HG03139 (cell line): ENCODE data around the gene SYTL5.
"Not testable (repeated sequence)": the region's sequence is repeated elsewhere in the genome, so short reads cannot be mapped to it uniquely, and the experiment has no call there.

Experiments
- ATAC-seq: cut with Tn5 transposase; IDR thresholded peaks from one replicate; pipeline ENCODE4 v1.9.1; 2021; ENCODE audit not compliant: unreplicated experiment

Gene SYTL5

DNA sequence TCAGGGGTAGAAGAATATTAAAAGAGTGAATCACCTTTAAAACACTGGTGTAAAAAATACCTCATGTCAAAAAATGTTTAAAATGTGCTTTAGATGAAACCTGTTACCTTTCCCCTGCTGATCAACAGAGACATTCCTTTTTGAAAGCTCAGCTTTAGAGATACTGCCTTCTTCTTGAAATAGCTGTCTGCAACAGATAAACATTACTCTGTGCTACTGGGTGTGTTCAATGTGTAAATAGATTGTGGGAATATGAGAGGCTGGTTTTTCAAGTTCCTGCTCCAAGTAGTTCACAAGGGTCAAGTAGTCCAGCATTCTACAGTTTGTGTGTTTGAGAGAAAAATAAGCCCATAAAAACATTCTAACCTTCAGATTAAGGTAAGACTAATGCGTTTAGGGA, at the start of gene SYTL5:
TSS of gene SYTL5 (plus strand) at position 263 of the 400 bp plus-strand sequence. CDS start 27,337 bp downstream, outside the sequence.
- ATAC-seq, result no peak

DNA sequence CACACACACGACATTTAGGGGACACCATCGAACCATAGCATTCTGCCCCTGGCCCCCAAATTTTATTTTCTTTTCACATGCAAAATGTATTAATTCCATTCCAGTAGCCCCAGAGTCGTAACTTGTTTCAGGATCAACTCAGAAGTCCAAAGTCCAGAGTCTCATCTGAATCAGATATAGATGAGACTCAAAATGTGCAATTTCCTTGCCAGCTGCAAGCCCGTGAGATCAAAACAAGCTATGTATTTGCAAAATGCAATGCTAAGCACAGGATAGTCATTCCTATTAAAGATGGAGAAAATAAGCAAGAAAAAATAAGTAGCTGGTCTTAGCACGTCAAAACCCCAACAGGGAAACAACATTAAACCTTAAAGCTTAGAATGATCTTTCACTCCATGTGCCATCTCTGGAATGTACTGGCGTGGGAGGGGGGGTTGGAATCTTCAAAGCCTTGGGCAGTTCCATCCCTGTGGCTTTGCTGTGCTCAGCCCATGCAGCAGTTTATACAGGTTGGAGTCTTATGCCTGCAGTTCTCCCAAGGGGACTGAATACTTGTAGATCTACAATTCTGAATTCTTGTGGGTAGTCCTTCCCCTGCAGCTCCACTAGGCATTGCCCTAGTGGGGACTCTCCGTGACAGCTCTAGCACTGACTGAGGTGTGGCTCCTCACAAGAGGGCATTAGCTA, 47.7 kb upstream of the SYTL5 start:
- ATAC-seq, result no peak

DNA sequence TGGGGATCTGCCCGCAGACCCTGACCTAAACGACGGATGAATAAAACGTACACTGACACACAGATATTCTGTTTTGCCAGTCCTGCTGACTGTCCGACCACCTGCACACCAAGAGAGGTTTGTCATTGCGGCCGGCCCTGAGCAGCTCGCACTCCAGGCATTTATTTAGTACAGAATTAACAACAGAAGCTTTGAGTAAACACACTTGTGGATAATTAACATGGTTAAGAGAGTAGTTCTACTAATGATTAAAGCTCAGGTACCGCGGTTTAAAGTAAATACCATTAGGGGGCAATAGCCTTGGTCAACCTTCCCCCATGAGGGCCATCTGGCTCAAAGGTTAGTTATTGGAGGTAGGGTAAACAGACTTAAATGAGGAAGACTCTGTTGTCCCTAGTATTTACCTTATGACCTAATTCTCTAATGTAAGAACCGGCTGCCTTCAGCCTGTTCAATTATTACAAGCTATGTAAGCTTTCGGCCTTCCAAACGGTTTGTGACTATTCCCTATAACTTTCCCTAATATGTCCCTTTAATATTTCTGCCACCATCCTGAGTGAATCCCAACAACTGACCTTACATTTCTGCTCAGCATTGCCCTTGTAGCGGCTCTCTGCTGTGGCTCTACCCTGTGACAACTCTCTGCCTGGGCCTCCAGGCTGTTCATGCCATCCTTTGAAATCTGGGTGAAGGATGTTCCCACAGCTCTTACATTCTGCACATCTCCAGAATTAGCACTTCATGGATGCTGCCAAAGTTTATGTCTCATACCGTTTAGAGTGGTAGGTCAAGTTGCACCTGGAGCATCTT, 46.9 kb upstream of the SYTL5 start:
- ATAC-seq, result no peak

DNA sequence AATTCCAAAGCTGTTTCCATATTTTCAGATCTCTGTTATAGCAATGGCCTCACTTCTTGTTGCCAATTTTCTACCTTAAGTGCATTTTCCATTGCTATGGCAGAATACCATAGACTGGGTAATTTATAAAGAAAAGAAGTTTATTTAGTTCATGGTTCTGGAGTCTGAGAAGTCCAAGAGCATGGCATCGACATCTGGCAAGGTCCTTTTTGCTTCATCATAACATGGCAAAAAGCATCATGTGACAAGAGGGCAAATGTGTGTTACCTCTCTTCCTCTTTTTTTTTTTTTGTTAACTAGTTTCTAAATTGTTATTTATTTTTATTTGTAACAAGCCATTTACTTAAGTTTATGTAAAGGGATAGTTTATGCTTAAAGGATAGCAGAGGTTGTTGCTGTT, 45.2 kb upstream of the SYTL5 start:
- no peak for ATAC-seq

DNA sequence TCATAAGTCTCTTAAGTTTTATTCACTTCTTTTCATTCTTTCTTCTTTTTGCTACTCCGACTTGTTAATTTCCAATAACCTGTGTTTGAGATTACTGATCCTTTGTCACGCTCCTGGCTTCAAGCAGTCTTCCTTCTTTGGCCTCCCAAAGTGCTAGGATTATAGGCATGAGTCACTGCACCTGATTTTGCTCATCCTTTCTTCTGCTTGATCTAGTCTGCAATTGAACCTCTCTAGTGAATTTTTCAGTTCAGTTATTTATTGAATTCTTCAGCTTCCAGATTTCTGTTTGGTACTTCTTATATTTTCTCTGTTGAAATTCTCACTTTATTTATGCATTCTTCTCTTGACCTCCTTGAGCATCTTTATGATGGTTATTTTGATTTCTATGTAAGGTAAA, 38.6 kb upstream of the SYTL5 start:
- ATAC-seq, result no peak

DNA sequence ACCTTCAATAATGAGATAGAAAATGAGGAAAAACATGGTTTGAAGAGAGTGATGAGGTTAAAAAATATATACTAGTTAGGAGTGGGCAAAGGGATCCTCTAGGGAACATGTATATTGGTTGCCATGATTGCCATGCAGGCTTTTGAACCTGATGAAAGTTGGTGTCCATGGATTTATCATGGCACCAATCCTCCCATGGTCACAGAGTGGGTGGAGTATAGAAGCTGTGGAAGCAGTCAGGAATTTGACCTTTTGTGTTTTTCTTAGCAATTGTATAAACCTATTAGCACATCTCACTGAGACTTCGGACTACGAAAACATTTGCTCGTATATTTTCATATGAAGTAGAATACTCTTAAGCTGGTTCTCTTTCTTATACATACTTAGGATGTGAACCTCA, 30.9 kb upstream of the SYTL5 start:
- no peak for ATAC-seq

DNA sequence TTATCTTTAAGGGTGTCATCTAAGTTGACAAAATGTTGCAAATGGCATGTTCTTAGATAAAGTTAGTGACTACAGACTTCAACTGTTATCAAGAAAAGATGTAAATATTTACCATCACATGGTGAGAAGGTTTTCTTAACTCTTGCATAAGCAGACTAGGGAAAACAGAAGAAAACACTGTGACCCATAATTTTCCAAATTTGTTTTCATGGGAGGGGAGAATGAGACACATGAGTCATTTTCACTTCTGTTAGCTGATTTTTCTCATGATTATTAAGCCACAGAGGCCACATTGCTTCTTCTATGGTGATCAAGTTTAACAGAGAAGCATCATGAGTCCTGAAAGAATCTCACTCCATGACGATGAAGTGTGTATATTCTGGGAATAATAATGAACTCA, 30.2 kb upstream of the SYTL5 start:
- no peak for ATAC-seq

DNA sequence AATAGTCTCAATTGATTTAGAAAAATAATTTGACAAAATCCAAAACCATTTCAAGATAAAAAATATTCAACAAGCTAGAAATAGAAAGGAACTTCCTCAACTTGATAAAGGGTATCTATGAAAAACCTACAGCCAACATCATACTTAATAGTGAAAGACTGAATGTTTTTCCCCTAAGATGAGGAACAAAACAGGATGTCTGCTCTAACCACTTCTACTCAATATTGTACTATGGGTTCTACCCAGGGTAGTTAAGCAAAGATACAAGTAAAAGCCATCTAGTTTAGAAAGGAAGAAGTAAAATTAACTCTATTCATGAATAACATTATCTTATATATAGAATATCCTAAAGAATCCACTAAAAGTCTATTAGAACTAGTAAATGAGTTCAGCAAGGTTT, 21.5 kb upstream of the SYTL5 start:
- ATAC-seq, result no peak

DNA sequence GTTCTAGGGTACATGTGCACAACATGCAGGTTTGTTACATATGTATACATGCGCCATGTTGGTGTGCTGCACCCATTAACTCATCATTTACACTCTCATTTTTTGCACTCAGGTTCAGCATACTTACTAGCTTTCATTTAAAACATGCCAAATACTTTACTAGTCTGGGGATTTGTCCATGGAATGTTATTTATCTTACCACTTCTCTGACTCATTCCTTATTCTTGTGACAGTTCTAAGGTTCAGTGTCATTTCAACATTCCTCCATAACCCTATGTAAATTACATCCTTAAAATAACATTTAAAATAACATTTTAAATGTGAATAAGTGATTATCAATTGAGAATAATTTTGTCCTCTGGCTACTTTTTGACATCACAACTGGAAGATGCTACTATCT, 19.5 kb upstream of the SYTL5 start:
- no peak for ATAC-seq

DNA sequence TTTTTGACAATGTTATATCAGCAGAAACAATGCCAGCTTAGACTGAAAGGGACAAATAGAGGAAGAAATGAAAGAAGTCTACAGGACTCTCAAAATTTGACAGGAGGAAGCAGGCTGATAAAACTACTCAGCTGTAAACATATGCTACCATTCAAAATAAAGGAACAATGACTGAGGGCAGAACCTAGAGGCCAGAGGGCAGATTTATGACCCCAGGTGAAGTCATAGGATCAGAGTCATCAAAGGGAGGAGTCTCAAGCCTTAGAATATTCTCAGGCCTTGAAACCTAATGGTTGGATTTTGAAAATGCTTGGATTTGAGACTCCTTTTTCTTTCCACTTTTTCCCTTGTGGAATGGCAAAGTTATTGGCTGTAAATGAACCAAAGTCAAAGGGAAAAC, 17.0 kb upstream of the SYTL5 start:
- ATAC-seq, result no peak

DNA sequence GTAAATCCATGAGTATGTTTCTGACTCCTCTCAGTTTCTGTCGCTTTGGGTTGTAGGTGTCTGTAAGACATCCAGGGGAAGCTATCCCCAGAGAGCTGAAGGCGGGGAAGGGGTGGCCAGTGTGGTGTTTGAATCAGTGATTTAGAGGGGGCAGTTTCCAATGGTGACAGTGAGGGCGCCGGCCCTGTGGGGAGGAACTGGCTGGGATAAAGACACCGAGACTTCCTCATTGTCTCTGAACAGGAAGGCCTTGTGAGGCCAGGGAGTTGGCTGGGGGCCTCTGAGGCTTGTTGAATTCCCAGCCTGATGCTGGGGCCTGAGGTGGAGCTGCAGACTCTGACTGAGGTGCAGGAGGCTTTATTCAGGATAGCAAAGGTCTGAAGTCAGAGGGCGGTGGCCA, 15.1 kb upstream of the SYTL5 start:
- not testable (repeated sequence) for ATAC-seq

DNA sequence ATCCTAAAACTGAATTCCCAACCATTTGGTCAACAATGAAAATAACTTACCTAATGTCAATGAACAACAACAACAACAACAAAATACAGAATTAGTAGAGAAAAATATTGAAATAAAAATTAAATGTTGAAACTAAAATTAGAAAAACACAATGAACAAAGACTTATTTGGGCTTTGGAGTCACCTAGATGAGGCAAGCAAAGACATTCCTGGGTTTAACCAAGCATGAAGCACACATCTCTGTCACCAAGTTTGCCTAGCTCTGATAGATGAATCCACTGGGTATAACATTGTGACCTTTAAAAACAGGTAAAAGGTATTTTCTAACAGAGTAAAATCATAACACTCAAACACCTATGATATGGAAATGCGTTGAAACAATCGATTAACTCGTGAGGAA, 13.2 kb upstream of the SYTL5 start:
- ATAC-seq, result no peak

DNA sequence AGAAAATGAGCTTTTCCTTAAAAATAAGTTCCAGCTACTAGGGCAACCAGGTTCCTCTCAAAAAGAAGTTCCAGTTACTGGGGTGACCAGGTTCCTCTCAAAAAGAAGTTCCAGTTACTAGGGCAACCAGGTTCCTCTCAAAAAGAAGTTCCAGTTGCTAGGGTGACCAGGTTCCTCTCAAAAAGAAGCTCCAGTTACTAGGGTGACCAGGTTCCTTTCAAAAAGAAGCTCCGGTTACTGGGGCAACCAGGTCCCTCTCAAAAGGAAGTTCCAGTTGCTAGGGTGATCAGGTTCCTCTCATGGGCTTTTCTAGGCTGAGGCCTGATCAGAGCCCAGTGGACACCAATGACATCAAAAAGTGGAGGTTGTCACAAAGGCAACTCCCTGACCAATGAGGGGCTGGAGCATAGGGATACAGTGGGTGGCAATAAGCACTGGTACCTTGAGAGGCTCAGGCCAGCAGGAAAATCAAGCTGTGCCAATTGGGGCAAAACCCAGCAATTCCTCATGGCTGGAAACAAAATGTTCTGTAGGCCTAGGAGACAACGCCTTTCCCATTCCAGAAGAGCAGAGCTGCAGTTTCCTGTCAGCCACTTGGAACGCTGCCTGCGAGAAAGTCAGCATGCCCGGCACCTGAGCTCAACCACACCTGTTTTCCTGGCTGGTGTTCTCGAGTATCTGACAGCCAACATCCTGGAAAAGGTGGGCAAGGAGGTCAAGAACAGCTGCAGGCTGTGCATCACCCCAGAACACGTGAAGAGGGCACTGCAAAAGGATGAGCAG, 12.3 kb upstream of the SYTL5 start:
- ATAC-seq, result peak; percentile 58

DNA sequence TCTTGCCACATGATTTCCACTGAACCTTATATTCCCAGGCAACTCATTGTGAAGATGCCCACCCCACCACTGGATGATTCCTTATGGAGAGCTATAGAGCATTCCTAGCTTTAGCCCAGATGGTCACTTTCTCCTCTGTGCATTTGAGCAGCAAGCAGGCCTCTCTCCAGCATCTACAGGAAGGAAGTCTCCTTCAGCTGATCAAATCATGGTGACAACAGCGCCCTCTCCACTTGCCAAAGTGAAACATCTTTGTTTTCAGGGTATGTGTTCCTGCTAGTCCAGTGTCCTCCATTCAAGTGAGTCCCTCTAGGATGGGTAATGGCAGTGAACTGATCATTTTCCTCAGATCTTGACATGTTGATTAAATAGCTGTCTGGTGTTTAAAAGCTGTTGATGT, 10.9 kb upstream of the SYTL5 start:
- no peak for ATAC-seq

DNA sequence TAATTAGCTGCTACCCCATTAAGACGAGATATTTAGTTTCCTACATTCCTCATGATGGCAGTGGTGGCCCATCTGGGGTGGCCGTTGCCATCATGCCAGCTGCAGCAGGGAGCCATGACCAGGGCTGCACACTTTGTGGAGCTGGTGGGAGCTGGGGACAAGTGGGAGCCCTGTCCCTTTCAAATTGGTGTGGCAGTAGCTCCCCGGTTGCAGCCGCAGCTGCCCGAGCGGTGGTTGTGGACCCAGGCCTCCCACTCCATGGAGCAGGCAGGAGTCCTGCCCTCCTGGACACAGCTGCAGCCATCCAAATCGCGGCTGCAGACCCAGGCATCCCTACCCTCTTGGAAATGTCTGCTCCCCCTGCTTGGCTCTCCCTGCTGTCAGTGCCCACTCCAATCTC, 9.3 kb upstream of the SYTL5 start:
- ATAC-seq, result no peak

DNA sequence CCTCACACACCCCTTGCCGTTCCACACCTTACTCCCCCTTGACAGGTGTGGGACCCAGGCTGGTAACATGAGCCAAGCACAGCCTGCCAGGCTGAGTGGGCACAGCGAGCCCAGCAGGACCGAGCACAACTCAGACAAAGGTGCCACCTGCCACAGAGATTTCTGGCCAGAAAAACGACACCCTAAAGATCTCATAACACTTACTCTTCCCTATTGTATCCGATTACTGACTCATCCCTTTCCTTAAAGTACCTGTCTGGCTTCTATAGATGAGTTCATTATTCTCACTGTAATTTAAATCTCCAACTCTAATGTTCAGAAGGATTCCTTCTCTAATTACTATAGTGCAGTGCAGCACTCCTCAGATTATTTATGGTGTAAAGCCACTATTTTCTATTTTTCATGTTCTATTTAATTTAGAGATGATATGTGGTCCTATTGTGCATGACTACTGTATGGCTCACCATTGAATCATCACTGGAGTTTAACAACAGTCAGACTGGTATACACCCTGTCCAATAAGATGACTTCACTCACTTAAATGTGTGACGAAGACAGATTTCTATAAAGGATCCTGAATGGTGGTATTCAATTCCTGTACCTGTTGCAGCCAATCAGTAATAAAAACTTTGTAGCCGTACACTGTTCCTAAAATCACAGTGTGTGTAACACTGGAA, 7.6 kb upstream of the SYTL5 start:
- ATAC-seq, result no peak

DNA sequence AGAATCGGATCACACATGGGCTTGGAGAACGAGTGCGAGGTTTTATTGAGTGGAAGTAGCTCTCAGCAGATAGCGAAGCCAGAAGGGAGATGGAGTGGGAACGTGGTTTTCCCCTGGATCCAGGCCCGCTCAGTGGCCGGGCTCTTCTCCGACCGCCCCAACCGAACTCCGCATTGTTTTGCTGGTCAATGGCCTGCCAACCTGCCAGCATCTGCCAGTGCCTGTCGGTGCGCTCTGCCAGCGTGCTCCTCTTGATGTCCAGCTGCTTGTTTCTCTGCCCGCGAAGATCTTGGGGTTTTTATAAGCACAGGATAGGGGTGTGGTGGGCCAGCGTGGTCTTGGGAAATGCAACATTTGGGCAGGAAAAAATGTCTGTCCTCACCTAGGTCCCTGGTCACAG, 5.6 kb upstream of the SYTL5 start:
- ATAC-seq, result no peak

DNA sequence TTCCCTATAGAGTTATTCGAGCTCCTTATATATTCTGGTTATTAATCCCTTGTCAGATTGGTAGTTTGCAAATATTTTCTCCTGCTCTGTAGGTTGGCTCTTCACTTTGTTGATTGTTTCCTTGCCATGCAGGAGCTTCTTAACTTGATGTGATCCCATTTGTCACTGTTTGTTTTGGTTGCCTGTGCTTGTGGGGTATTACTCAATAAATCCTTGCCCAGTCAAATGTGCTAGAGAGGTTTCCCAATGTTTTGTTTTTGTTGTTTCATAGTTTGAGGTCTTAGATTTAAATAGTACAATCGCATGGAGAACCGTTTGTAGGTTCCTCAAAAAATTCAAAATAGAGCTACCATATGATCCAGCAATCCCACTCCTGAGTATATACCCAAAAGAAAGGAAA, 2.3 kb upstream of the SYTL5 start:
- ATAC-seq, result no peak

DNA sequence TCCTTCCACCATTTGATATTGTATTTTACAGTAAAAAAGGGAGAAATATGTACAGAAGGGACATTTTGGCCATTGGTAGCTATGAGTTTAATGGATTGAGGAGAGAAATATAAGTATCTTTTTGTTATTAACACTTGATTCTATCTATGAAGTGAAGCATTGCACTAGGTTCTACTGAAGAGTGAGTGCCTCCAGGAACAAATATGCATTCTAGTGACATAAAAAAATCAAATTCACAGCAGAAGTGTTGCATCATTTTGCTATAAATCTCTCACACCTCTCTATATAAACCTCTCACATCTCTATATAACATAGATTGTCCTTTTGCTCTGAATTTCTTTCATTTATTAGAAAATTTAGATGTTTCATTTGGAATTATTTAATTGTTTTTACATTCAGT, 425 bp downstream of the SYTL5 start:
- ATAC-seq, result no peak

DNA sequence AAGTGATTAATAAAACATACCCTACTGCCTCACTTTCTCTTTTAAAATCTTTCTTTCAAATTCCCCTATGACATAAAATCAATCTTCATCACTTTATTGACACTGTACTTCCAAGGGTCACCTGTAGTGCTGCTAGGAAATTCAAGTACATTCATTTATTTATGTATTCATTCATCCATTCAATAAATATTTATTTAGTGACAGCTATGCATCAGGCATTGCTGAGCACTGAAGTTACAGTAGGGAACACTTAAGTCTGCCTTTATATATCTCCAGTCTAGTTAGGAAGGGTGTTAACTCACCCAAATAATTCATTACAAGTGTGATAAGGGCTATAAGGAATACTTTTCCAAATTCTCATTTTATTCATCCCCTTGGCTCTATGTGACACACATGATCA, 2.3 kb downstream of the SYTL5 start:
- no peak for ATAC-seq

DNA sequence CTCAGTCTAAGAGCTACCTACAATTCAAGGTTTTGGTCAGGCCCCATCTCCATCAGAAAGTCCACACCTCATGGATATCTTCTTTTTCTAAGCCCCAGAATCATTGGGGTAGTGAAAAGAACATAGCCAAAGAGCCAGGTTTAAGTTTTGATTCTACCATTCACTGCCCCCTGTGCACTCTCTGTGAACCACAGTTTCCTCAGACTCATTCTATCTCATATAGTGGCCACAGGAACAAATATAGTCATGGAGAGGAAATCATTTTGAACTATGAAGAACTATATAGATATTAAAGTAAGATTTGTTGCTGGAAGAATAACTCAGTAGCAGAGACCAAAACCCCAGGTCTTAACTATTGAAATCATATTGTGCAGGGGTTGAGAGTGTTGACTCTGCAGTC, 3.3 kb downstream of the SYTL5 start:
- ATAC-seq, result no peak
